Stimulated activated effector memory CD8-positive, alpha-beta T cell treated with anti-CD3 and anti-CD28 coated beads, Interleukin-12 subunit alpha, Interleukin-12 subunit beta, amount 100 ng/mL, for 72 hours (primary cell): Measurements from ENCODE around the gene CBX5.
"Not testable (repeated sequence)": the region's sequence is repeated elsewhere in the genome, so short reads cannot be mapped to it uniquely, and the experiment has no call there.

Experiments used
- ATAC-seq: fragments of 150-1000 bp; cut with Tn5 transposase; 2 replicates; pipeline ENCODE4 v1.10.0; 2021
- DNase-seq, 2 donors: peaks; one replicate each; pipeline ENCODE4 v3.0.0; 2021 to 2022; ENCODE audit warnings: low spot score in 2 of 2
- H3K27ac Mint-ChIP-seq: one replicate; pipeline ENCODE4 v1.8.0; 2022; ENCODE audit warnings: mild to moderate bottlenecking, mixed read lengths
- H3K36me3 Mint-ChIP-seq: one replicate; pipeline ENCODE4 v1.8.0; 2022; ENCODE audit warnings: mild to moderate bottlenecking, mixed read lengths
- H3K4me1 Mint-ChIP-seq: one replicate; pipeline ENCODE4 v1.8.0; 2022; ENCODE audit warnings: mixed read lengths
- H3K4me3 Mint-ChIP-seq: one replicate; pipeline ENCODE4 v1.8.0; 2022; ENCODE audit warnings: mild to moderate bottlenecking, mixed read lengths
- H3K9me3 Mint-ChIP-seq: one replicate; pipeline ENCODE4 v1.8.0; 2022; ENCODE audit warnings: mixed read lengths

The CBX5 gene

DNA sequence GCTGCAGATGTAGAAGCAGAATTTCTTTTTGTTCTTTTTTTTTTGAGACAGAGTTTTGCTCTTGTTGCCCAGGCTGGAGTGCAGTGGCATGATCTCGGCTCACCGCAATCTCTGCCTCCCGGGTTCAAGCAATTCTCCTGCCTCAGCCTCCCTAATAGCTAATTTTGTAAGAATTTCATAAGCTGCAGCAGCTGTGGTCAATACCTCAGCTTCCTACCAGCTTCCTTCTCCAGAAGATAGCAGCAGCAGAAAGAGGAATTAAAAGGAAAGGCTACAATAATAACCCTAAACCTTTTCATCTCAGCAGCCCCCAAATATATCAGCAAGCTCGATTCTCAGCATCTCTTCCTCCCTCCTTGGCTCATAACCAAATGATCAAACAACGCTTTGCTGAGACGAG, 52.0 kb downstream of the CBX5 start:
- H3K36me3 Mint-ChIP-seq, H3K4me1 Mint-ChIP-seq, DNase-seq, ATAC-seq, H3K9me3 Mint-ChIP-seq, H3K4me3 Mint-ChIP-seq: not testable (repeated sequence)
- H3K27ac Mint-ChIP-seq, result peak overlapping the region; percentile 1

DNA sequence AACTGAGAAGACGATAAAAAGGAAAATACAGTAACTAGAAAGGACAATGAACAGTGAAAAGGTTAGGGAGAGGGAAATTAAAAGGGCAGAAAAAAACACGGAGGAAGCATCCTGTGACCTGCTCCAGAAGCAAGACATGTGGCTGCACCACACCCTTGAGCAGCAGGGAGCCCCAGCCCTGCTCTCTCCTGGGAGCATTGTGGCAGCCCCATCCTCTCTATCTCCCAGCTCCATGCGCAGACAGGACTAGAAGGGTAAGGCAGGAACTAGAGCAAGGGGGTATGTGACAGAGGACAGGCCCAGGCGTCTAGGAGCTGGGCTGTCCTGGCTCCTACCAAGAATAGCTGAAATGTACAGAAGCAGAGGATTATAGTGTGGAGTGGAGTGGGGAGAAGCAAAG, 52.5 kb downstream of the CBX5 start:
- ATAC-seq, result no peak
- H3K4me3 Mint-ChIP-seq, result no peak overlapping the region
- DNase-seq, result no peak
- no peak overlapping the region for H3K27ac Mint-ChIP-seq
- H3K4me1 Mint-ChIP-seq, result no peaks in the 10 kb centered on the region
- no peaks in the 10 kb centered on the region for H3K36me3 Mint-ChIP-seq
- H3K9me3 Mint-ChIP-seq, result no peaks in the 10 kb centered on the region

DNA sequence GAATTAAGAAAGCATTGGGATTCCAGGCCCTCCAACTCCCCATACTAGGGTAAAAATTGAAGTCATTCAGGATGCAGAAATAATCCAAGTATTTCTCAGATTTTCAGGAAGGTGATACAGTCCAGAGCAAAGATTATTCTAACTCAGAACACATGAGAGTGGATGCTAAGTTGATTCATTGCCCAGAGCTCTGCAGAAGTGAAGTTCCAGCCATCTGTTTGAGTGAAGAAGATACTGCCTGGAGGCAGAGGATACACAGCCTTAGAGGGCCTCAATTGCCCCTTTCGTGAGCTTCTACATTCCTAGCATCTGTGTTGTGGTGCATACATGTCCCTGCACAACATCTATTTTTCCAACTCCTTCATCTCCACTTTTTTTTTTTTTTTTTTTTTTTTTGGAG, 54.3 kb downstream of the CBX5 start:
- no peak overlapping the region for H3K4me3 Mint-ChIP-seq
- no peak overlapping the region for H3K27ac Mint-ChIP-seq
- no peaks in the 10 kb centered on the region for H3K36me3 Mint-ChIP-seq
- DNase-seq, result no peak
- ATAC-seq, result no peak
- H3K9me3 Mint-ChIP-seq, result no peaks in the 10 kb centered on the region
- H3K4me1 Mint-ChIP-seq, result no peaks in the 10 kb centered on the region

DNA sequence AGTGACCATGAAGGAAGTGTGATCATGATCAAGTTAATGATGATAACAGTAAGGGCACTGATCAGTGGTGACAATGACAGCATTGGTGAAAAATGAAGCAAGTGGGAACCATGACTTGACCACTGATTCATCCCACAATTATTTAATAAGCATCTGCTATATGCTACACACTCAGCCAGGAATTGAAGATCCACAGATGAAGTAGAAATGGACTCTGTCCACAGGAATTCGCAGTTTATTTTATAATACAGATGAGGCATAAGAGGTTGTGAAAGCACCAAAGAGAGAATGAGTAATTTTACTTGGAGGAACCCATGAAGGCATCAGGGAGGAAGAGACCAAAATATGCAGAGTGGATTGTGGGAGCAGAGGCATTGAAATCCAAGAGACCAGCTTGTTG, 57.3 kb downstream of the CBX5 start:
- ATAC-seq (no peak), DNase-seq (no peak)
- Mint-ChIP-seq H3K4me3 (no peak overlapping the region), H3K27ac (no peak overlapping the region), H3K9me3 (no peaks in the 10 kb centered on the region), H3K4me1 (no peaks in the 10 kb centered on the region), H3K36me3 (no peaks in the 10 kb centered on the region)

DNA sequence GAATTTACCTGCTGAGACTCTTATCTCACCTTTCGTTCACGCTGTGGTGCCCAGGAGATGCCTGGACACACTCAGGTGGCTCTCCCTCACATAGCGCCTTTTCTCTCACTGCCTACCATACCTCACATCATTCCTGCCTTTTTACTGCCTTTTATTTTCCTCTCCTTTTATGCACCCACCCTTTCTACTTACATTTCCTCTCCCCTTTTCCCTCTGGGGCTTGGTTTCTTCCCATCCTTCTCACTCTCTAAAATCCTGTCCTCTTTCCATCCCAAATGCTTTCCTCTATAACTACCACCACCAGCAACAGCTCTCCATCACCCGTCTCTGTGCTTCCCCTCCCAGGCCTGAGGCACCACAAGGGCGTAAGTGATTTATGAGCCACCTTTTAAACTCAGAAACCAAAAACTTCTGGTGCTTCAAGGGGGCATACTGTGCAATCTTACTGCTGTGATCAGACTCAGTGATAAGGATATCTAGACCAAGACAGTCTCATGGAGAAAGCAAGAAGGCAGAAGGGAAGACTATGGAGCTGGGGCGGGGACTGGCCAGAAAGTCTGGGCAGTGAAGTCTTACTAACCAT, 58.4 kb downstream of the CBX5 start:
- no peaks in the 10 kb centered on the region for H3K36me3 Mint-ChIP-seq

DNA sequence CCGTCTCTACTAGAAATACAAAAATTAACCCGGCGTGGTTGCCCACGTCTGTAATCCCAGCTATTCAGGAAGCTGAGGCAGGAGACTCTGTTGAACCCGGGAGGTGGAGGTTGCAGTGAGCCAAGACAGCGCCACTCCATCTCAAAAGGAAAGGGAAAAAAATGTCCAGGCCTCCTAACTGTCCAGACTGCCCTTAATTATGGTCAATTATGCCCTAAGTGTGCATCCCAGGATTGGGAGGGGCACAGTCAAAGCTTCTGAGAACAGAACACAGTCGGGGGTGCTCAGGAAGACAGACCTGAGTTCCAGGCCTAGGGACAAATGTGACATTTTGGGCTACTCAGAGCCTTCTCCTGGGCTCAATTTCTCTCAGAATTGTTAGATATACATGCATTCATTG, 59.4 kb downstream of the CBX5 start:
- Mint-ChIP-seq H3K36me3 (no peaks in the 10 kb centered on the region), H3K9me3 (no peaks in the 10 kb centered on the region), H3K27ac (no peak overlapping the region), H3K4me1 (peaks cover 19% of the 10 kb centered on the region), H3K4me3 (no peak overlapping the region)
- DNase-seq, result no peak
- ATAC-seq, result no peak

More for the DNA sequence above, 58.4 kb downstream of the CBX5 start:
- Mint-ChIP-seq H3K4me1 (peaks cover 10% of the 10 kb centered on the region), H3K9me3 (no peaks in the 10 kb centered on the region), H3K4me3 (no peak overlapping the region), H3K27ac (no peak overlapping the region)
- ATAC-seq (no peak), DNase-seq (no peak)

DNA sequence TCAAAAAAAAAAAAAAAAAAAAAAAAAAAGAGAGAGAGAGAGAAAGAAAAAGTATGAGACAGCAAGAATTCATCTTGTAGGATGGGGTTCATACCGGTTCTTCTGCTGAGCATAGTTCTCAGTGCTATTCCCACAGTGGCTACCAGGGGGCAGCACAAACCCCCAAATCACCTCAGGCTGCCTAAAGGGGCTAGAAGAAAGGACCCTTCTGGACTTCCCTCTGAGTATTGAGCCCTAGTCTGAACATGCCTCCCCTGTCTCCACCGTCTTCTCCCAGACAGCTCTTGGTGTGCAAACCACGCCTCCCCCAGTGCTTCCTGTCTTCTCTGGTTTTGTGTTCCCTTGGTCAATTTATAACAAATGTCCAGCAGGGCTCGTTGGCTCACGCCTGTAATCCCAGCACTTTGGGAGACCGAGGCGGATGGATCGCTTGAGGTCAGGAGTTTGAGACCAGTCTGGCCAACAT, 59.8 kb downstream of the CBX5 start:
- ATAC-seq (peak; percentile 66), DNase-seq (peak; percentile 54 to 88)
- Mint-ChIP-seq H3K4me3 (no peak overlapping the region), H3K4me1 (peaks cover 23% of the 10 kb centered on the region), H3K27ac (no peak overlapping the region), H3K9me3 (no peaks in the 10 kb centered on the region), H3K36me3 (no peaks in the 10 kb centered on the region)

DNA sequence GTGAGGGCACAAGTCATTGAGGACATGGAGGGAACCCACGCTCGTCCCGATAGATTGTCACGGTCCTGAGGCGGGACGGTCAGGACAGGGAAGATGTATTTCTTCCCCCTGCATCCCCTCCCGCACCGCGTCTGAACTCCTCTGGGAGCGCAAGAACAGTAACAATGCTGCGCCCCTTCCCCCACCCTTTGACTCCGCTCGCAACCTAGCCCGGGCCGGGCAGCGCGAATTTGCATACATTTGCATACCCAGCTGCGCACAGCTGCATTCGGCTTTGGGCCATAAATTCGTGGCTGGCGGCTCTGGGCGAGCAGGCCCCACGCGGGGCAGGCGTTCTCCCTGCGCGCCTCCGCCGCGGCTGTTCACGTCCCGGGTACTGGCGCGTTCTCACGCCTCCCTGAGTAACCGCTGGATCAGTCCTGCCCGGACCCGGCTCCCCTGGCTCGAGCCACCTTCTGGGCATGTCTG, 62.1 kb downstream of the CBX5 start:
- H3K4me1 Mint-ChIP-seq, result peaks cover 27% of the 10 kb centered on the region
- ATAC-seq (no peak), DNase-seq (no peak)
- H3K4me3 Mint-ChIP-seq, result peak overlapping the region; percentile 85
- no peak overlapping the region for H3K27ac Mint-ChIP-seq
- H3K36me3 Mint-ChIP-seq, result no peaks in the 10 kb centered on the region
- H3K9me3 Mint-ChIP-seq, result no peaks in the 10 kb centered on the region

DNA sequence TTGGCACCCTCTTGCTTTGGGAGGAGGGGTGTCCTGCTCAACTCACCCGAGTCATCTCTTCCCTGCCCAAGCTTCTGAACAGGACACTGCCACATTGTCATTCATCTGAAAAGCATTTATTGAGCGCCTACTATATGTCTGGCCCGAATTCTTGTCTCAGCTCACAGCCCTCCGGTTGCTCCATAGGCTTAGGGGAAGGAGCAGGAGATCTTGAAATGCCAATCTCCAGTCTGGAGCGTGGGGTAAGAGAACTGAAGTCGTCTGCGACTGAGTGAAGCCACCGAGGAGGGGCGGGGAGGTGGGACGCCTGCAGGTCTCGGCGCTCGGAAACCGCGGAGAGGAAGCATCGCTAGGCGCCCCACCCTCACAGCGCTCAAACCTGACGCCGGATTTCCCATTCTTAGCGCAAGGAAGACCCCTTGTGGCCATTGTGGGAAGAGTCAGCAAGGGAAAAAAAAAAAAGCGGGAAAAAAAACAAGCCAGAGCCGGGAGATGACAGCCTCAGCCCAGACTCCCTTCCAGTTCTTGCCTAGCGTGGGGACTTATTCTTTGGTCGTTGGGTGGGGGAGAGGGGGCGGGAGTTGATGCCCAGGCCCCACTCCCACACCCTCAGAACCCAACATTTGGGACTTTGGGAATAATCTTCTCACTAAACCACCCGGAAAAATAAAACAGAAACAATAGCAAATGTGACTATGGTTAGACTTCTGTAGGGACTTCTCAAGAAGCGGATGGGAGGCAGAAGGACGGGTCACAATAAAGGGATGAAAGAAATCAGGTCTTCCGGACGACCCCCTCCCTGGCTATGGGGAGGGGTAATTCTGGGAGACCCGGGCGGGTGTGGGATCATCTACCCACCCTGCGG, 62.9 kb downstream of the CBX5 start:
- Mint-ChIP-seq H3K9me3 (no peaks in the 10 kb centered on the region), H3K27ac (peak overlapping the region; percentile 74), H3K4me1 (peaks cover 27% of the 10 kb centered on the region), H3K4me3 (peak overlapping the region; percentile 85), H3K36me3 (no peaks in the 10 kb centered on the region)
- peak; percentile 57 for ATAC-seq
- DNase-seq, result peak; percentile 43 to 78

DNA sequence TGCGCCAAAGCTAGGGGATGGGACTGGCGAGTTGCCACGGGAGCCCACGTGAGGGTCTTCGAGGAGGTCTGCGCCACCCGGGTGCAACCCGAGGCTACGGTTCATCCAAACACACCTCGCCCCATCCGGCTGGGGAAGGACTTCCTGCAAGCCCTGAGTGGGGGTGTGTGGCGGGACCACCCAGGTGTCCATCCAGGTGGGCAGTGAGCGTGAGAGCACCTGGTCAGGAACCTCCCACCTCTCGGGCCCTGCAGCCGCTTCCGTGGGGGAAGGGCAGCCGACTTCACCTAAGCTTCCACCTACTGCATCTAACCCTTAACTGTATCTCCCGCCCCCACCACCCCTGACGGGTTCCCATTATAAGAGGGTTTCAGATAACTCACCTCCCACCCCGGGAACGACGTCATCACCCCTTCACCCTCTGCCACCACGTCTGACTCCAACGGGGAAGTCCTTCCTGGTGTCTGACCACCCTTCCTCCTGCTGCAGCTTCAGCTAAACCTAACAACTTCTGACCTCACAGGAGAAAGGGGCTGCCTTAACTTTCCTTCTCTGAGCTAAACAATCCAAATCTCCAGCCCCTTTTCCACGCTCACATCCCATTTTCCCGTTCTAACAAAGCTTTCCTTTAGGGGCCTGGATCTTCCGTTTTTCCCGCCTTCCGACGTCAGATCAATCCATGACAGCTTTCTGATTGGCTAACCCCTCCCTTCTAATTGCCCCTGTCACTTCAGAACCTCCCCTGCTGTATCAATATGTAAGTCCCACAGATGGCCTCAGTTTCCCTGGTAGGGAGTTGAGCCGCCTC, 63.7 kb downstream of the CBX5 start:
- Mint-ChIP-seq H3K4me3 (peak overlapping the region; percentile 85), H3K4me1 (peaks cover 27% of the 10 kb centered on the region), H3K9me3 (no peaks in the 10 kb centered on the region), H3K36me3 (no peaks in the 10 kb centered on the region), H3K27ac (peak overlapping the region; percentile 74)
- ATAC-seq (peak; percentile 3), DNase-seq (peak in 1 of 2 donors; percentile 61)

DNA sequence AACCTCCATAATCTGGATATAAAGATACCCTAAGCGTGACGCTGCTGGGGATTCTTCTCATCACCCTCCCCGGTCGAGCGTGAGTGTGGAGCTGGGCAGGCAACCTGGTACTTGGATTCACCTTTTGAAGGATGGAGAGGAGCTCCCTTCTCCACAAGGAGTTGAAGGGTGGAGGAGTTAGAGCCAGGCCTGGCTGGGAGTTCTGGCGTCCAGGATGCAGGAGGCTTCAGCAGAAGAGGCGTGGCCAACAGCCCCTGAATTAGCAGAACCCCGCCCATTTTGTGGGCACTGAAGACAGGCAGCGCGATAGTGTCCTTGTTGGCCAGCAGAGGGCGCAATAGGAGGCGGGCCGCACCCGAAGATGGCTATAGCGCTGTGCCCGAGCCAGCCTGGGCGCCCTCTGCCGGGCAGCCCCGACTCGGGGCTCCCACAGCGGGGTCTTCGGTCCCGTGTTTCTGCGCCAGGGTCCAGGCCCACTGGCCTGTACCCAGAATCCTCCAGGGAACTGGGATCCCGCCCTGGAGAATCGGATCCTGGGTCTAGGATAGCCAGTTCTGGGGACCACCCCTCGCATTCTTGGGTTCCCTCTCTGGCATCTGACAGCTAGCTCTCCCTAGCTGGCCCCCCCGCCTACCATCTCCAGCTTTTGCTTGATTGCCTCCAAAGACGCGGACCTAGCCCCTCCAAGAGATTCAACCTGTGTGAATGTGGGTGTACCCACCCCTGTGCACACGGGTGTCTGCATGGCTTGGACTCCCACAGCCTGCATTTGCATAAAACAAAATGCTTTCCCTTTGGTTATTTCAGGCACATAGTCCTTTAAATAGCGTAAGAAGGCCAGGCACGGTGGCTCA, 65.1 kb downstream of the CBX5 start:
- DNase-seq, result peak; percentile 93 to 96
- H3K4me3 Mint-ChIP-seq, result peak overlapping the region; percentile 85
- no peaks in the 10 kb centered on the region for H3K36me3 Mint-ChIP-seq
- H3K27ac Mint-ChIP-seq, result no peak overlapping the region
- peaks cover 27% of the 10 kb centered on the region for H3K4me1 Mint-ChIP-seq
- ATAC-seq, result peak; percentile 95
- H3K9me3 Mint-ChIP-seq, result no peaks in the 10 kb centered on the region

DNA sequence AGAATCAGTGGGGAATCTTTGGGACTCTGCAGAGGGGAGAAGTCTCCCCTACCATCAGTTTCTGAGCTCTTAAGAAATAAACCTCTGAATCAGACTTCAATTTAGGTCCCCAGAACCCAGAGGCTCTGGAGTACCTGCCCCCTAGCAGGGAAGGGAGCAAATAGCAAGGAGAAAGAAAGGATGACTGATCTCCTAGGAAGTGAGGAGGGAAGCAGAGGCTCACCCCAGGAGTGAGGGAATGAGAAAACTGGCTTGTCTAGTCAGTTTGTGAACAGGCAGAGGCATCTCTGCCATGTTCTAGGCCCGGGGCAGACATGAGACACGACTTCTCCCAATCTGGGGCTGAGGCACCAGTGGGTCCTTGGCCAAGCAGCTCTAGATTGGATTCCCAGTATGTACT, 66.8 kb downstream of the CBX5 start:
- H3K9me3 Mint-ChIP-seq, result no peaks in the 10 kb centered on the region
- DNase-seq (no peak), ATAC-seq (no peak)
- peaks cover 28% of the 10 kb centered on the region for H3K4me1 Mint-ChIP-seq
- H3K27ac Mint-ChIP-seq, result no peak overlapping the region
- no peaks in the 10 kb centered on the region for H3K36me3 Mint-ChIP-seq
- no peak overlapping the region for H3K4me3 Mint-ChIP-seq

DNA sequence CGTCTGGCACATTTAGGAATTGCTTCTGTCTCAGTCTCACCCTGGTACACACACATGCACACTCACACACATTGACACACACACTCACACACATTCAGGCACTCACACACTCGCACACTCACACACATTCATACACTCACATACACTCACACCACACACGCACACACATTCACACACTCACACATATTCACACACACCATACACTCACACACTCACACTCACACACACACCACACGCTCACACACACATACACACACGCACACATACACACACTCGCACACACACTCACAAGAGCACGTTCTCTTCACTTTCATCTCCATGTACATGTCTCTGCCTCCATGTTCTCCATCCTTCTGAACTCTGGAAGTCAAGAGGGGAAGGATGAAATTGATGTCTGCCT, 68.0 kb downstream of the CBX5 start:
- H3K36me3 Mint-ChIP-seq, result no peaks in the 10 kb centered on the region
- DNase-seq (no peak), ATAC-seq (no peak)
- peaks cover 28% of the 10 kb centered on the region for H3K4me1 Mint-ChIP-seq
- no peaks in the 10 kb centered on the region for H3K9me3 Mint-ChIP-seq
- H3K4me3 Mint-ChIP-seq, result no peak overlapping the region
- H3K27ac Mint-ChIP-seq, result no peak overlapping the region

DNA sequence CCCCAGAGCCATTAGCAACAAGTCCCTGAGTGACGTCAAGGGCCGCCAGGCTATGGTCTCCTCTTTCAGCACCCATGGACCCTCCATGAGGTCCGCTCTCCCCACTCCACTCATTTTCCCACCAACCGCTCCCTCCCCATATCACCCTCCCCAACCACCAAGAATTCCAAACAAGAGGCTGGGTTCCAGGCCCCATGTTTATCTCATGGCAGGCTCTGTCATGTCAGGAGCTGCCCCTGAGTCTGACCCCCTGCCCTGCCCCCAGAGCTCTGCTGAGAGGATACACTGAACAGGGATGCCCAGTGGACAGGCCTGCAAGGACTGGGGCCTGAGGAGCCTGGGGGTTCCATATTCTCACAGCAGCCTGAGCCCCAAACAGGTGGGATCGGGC, 69.5 kb downstream of the CBX5 start:
- H3K4me1 Mint-ChIP-seq, result peaks cover 13% of the 10 kb centered on the region
- no peak overlapping the region for H3K27ac Mint-ChIP-seq
- no peak overlapping the region for H3K4me3 Mint-ChIP-seq
- no peaks in the 10 kb centered on the region for H3K9me3 Mint-ChIP-seq
- no peaks in the 10 kb centered on the region for H3K36me3 Mint-ChIP-seq
- DNase-seq (no peak), ATAC-seq (no peak)

DNA sequence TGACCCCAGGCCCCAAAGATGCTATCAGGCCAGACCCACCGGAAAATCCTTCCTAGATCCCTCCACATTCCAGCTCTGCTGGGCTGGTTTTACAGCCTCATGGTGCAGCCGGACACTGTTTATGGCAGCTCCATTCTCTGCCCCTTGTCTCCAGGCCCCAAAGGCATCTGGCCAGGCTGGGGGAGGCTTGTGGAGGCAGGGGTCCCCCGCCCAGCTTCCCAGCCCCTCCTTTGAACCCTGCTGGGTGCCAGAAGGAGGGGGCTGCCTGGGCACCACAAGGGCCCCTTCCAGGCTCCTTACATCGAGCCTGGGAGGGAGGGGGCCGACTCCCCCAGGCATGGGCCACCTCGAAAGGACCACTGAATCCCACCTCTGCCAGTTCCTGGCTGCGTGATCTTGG, 71.3 kb downstream of the CBX5 start:
- Mint-ChIP-seq H3K36me3 (no peaks in the 10 kb centered on the region), H3K4me1 (peaks cover 7% of the 10 kb centered on the region), H3K9me3 (no peaks in the 10 kb centered on the region), H3K27ac (no peak overlapping the region), H3K4me3 (no peak overlapping the region)
- ATAC-seq (no peak), DNase-seq (no peak)
